Keratinocyte (primary cell): ENCODE data around the gene AXL. TPM values are rescaled to one million over a fixed set of nuclear protein-coding genes. Genes with fewer than 3 reads are reported as not detected.

Source experiments
- DNase-seq: peaks from one replicate; pipeline ENCODE4 v3.0.0-alpha.2; 2011; ENCODE audit warnings: low read depth, missing footprints, low spot score
- FAIRE-seq: peaks from 2 replicates; lab custom pipeline; 2011; peaks lifted over from hg19 to GRCh38; lab: Jason Lieb, UNC
- H2AFZ ChIP-seq: 2 replicates; pipeline ENCODE4 v1.6.0; 2012; ENCODE audit warnings: low read length, control low read depth, inconsistent platforms; ENCODE audit not compliant: control insufficient read depth
- H3K27ac ChIP-seq: 2 replicates; pipeline ENCODE4 v1.5.1; 2011; ENCODE audit warnings: low read length; ENCODE audit not compliant: control insufficient read depth, insufficient read depth
- H3K27me3 ChIP-seq: 3 replicates; pipeline ENCODE4 v1.6.0; 2011; ENCODE audit warnings: low read length; ENCODE audit not compliant: control insufficient read depth, insufficient read depth; ENCODE audit errors: extremely low read depth
- H3K36me3 ChIP-seq, 2 experiments: 2 replicates in 1 of 2; 3 replicates in 1 of 2; pipeline ENCODE4 v1.5.1; 2011; ENCODE audit warnings: low read length in 2 of 2, mild to moderate bottlenecking in 1 of 2; ENCODE audit not compliant: control insufficient read depth in 2 of 2, insufficient read depth in 2 of 2; ENCODE audit errors: extremely low read depth in 1 of 2
- H3K4me1 ChIP-seq: 3 replicates; pipeline ENCODE4 v1.5.1; 2011; ENCODE audit warnings: low read length; ENCODE audit not compliant: control insufficient read depth, insufficient read depth; ENCODE audit errors: extremely low read depth
- H3K4me2 ChIP-seq: 3 replicates; pipeline ENCODE4 v1.6.0; 2011; ENCODE audit warnings: low read depth, low read length; ENCODE audit not compliant: control insufficient read depth, insufficient read depth; ENCODE audit errors: extremely low read depth
- H3K4me3 ChIP-seq, 3 experiments: fragments of 200-600 bp in 1 of 3; sonication (generic) in 1 of 3; 2 replicates in 2 of 3; 3 replicates in 1 of 3; pipeline ENCODE4 v1.5.1; 2011 to 2016; ENCODE audit warnings: low read length in 3 of 3, mild to moderate bottlenecking in 3 of 3, control low read depth in 2 of 3, inconsistent platforms in 1 of 3, low read depth in 1 of 3, mixed read lengths in 1 of 3, mixed run types in 1 of 3, moderate library complexity in 1 of 3; ENCODE audit not compliant: control insufficient read depth in 2 of 3, insufficient read depth in 2 of 3; ENCODE audit errors: extremely low read depth in 1 of 3
- H3K79me2 ChIP-seq: 2 replicates; pipeline ENCODE4 v1.6.0; 2012; ENCODE audit warnings: low read length; ENCODE audit not compliant: control insufficient read depth, insufficient read depth
- H3K9ac ChIP-seq: 3 replicates; pipeline ENCODE4 v1.6.0; 2011; ENCODE audit warnings: low read length; ENCODE audit not compliant: control insufficient read depth, insufficient read depth; ENCODE audit errors: extremely low read depth
- H3K9me1 ChIP-seq: 3 replicates; pipeline ENCODE4 v1.6.0; 2011; ENCODE audit warnings: low read length; ENCODE audit not compliant: control insufficient read depth, insufficient read depth; ENCODE audit errors: extremely low read depth
- H3K9me3 ChIP-seq: 2 replicates; pipeline ENCODE4 v1.5.1; 2012; ENCODE audit warnings: low read depth, low read length; ENCODE audit not compliant: control insufficient read depth
- H4K20me1 ChIP-seq: 3 replicates; pipeline ENCODE4 v1.6.0; 2011; ENCODE audit warnings: low read length; ENCODE audit not compliant: control insufficient read depth, insufficient read depth; ENCODE audit errors: extremely low read depth
- EZH2 ChIP-seq: IDR thresholded peaks from one replicate; pipeline ENCODE4 v1.6.1; 2012; ENCODE audit warnings: inconsistent platforms, mild to moderate bottlenecking, low read length, moderate library complexity
- dilution Hi-C: fragments of 300-500 bp; cut with MboI; formaldehyde crosslinking; loops from one replicate; pipeline ENCODE4 v1.7.0; 2020; ENCODE audit warnings: low sequenced_read_pairs; ENCODE audit not compliant: extremely low pct_ligation_motif_present
- polyA plus RNA-seq, 5 experiments: library from polyadenylated mRNA; depleted of rRNA in 3 of 5; stranded (reverse) in 3 of 5; stranded (forward) in 1 of 5; unstranded in 1 of 5; fragments of >200 nt; gene quantifications; 1 replicate in 1 of 5; 2 replicates in 3 of 5; 3 replicates in 1 of 5; pipeline versions ENCODE4 v1.2.1 to v1.2.3, GENCODE V29; 2011 to 2012; ENCODE audit warnings: missing spikeins in 2 of 5, low read depth in 1 of 5, low replicate concordance in 1 of 5
- TF ChIP-seq, protein P1 (sequence below), 3 experiments: IDR thresholded peaks in 1 of 3; conservative IDR thresholded peaks in 1 of 3; optimal IDR thresholded peaks in 1 of 3; 2 replicates in 2 of 3; 3 replicates in 1 of 3; pipeline versions ENCODE3 to v1.5.1; 2011; ENCODE audit warnings: low read length in 3 of 3, mild to moderate bottlenecking in 3 of 3, moderate library complexity in 2 of 3, control low read depth in 1 of 3, inconsistent platforms in 1 of 3; ENCODE audit not compliant: insufficient read depth in 2 of 3; ENCODE audit errors: extremely low read depth in 1 of 3

The AXL gene
- polyA plus RNA-seq, 1 donor (not counting 4 experiments of a cell fraction or from before 2014, with no cell fraction given), result 21.7 TPM

DNA sequence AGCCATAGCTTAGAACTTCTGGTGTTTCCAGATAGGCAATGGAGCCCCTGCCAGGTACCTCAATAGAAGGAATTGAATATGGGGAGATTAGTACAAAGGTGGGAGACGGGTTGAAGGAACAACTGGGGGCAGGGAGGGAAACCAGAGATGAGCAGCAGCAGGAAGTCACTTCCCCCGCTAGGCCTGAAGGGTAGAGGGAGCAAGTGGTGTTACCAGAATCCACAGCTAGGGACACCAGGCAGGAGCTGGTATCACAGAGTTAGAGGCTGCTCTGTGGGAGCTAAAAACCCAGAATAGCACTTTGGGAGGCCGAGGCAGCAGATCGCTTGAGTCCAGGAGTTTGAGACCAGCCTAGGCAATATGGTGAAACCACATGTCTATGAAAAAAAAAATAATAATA is 29.9 kb downstream of the AXL start:
- Histone ChIP-seq H3K4me2 (no peak overlapping the region), H3K27ac (no peak overlapping the region), H3K4me1 (no peaks in the 10 kb centered on the region), H3K36me3 (peaks cover 25 to 40% of the 10 kb centered on the region in 2 experiments), H2AFZ (no peak overlapping the region), H3K79me2 (no peaks in the 10 kb centered on the region), H3K9me1 (no peaks in the 10 kb centered on the region), H3K9me3 (no peaks in the 10 kb centered on the region), H4K20me1 (no peaks in the 10 kb centered on the region), H3K27me3 (no peaks in the 10 kb centered on the region), H3K4me3 (no peak overlapping the region), H3K9ac (no peak overlapping the region)
- dilution Hi-C loops, result no loop called here
- no peak for FAIRE-seq
- no peak for TF ChIP-seq EZH2
- no peak for DNase-seq

DNA sequence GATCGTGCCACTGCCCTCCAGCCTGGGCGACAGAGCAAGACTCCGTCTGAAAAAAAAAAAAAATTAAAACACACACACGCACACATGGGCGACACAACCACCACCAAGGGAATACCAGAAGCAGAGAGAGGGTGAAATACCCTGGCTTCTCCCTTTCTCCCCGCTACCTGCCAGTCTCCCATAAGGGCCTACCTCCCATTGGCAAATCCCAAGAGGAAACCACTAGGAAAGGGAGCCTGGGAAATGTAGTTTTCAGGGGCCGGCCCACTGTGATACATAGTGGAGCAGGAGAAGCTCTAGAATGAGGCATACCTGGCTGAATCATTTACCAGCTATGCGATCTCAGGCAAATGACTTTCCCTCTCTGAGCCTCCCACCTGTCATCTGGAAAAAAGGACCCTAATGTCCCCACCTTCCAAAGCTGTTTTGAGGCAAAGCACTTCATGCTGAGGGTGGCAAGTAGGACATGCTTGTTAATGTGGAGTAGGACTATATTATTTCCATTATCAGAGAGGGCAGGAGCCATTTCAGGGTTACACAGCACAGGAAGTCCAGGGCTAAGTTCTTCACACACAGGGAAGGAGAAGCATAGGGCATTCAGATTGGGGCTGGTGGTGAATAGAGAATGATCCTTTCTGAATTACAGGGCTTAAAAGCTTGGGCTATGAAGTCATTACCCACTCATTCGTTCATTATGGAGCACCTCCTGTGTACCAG is 30.8 kb downstream of the AXL start:
- Histone ChIP-seq H3K36me3 (peaks cover 25 to 45% of the 10 kb centered on the region in 2 experiments), H3K27me3 (no peaks in the 10 kb centered on the region), H3K9me3 (no peaks in the 10 kb centered on the region), H2AFZ (no peak overlapping the region), H4K20me1 (no peaks in the 10 kb centered on the region), H3K4me2 (no peak overlapping the region), H3K9me1 (no peaks in the 10 kb centered on the region), H3K79me2 (no peaks in the 10 kb centered on the region), H3K27ac (no peak overlapping the region), H3K4me3 (no peak overlapping the region), H3K4me1 (no peaks in the 10 kb centered on the region), H3K9ac (no peak overlapping the region)
- dilution Hi-C loops, result no loop called here
- DNase-seq, result no peak
- TF ChIP-seq, protein P1, sequence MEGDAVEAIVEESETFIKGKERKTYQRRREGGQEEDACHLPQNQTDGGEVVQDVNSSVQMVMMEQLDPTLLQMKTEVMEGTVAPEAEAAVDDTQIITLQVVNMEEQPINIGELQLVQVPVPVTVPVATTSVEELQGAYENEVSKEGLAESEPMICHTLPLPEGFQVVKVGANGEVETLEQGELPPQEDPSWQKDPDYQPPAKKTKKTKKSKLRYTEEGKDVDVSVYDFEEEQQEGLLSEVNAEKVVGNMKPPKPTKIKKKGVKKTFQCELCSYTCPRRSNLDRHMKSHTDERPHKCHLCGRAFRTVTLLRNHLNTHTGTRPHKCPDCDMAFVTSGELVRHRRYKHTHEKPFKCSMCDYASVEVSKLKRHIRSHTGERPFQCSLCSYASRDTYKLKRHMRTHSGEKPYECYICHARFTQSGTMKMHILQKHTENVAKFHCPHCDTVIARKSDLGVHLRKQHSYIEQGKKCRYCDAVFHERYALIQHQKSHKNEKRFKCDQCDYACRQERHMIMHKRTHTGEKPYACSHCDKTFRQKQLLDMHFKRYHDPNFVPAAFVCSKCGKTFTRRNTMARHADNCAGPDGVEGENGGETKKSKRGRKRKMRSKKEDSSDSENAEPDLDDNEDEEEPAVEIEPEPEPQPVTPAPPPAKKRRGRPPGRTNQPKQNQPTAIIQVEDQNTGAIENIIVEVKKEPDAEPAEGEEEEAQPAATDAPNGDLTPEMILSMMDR (optimal IDR thresholded peaks at IDR 0.05 in 1 of 3, IDR thresholded peaks at IDR 0.05 in 1 of 3, conservative IDR thresholded peaks at IDR 0.05 in 1 of 3; ENCODE audit: extremely low read depth in 1 of 3, insufficient read depth in 2 of 3, low read length in 3 of 3), result no peak
- TF ChIP-seq EZH2, result no peak
- no peak for FAIRE-seq
